NCI-H2227 treated with DMSO at 0.1 percent for 48 hours (cell line): ENCODE results near the gene SRP72.
"Not testable (repeated sequence)": the region's sequence is repeated elsewhere in the genome, so short reads cannot be mapped to it uniquely, and the experiment has no call there.

ENCODE experiments used
- DNase-seq: peaks from one replicate; lab custom pipeline; 2025; lab: John Stamatoyannopoulos, UW

SRP72 gene

GRCh38 chr4:56465599-56466295 lies 1.7 kb upstream of the SRP72 start:
- DNase-seq = no peak

- DNase-seq = not testable (repeated sequence)
These were observed 1.1 kb upstream of the SRP72 start for GRCh38 chr4:56466296-56466761.

DNA sequence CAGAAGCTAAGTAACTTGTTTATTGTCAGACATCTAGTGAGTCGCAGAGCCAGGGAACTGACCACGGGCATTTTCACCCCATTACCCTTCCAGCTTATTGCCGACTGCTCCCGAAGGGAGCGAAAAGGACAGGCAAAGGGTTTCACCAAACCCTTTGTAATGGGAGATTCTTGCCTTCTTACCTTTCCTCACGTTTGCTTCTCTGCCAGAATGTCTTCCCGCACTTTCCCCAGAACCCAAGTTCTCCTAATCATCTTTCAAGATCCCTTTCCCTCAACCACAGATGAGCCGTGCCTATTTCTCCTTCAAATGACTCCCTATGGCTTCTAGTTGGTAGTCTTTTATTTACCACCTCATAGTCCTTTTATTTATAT lies 520 bp upstream of the SRP72 start:
- DNase-seq = no peak

DNA sequence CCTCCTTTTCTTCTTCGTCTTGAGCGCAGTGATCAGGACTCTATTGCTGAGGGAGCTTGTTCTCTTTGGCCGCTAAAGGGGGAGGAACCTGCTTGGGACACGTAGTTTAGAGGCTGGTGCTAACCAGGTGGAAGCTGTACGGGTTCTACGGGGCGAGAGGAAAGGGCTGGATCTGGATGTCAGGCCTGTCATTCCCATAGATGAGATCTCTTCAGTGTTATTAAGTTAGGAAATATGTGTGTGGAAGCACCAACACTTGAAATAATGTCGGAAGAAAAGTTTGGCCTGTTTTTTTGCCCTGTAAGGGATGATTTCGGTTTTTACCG lies 643 bp downstream of the SRP72 start:
- DNase-seq = no peak

DNA sequence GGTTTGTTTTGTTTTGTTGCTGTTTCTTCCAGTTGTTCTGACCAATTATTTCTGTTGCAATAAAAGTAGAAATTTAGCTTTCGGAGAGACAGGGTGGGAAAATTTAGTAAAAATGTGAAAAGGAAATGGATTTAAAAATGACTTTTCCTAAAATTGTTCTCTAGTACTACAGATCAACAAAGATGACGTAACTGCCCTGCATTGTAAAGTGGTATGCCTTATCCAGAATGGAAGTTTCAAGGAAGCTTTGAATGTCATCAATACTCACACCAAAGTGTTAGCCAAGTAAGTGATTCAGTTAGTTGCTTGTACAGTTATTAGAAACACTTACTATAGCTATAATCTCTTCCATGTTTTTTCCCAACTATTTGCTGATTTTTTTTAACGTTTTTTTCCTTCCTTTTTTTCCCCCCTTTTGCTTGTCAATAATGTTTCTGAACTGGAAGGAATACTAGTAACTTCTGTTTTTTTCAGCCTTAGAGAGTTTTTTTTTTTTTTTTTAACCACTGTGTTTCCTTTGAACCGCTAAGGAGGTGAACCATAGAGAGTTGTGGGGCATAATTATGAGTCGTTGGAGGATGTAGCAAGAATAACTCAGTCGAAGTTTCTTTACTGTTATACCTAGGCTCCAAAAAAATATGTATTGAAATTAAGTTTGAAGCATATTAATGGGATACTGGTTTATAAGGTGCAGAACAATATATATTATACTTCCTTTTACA lies 2.2 kb downstream of the SRP72 start:
- no peak for DNase-seq

GRCh38 chr4:56475917-56476316 lies 8.5 kb downstream of the SRP72 start:
- DNase-seq = no peak

DNA sequence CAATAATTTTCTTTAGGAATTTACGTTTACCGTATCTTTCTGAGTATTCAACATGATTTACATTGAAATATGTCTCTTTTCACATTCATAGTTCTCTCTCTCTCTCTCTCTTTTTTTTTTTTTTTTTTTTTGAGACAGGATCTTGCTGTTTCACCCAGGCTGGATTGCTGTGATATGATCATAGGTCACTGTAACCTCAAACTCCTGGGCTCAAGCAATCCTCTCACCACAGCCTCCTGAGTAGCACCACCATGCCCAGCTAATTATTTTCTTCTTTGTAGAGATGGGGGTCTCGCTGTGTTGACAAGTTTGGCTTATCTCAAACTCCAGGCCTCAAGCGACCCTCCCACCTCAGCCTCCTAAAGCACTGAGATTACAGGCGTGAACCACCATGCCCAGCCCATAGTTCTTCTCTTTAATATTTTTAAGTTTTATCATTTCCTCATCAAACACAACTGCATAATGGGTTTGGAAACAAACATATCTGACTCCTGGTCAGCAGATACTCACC lies 9.8 kb downstream of the SRP72 start:
- DNase-seq = no peak

- no peak for DNase-seq
These were observed 13.3 kb downstream of the SRP72 start for GRCh38 chr4:56480691-56481090.

DNA sequence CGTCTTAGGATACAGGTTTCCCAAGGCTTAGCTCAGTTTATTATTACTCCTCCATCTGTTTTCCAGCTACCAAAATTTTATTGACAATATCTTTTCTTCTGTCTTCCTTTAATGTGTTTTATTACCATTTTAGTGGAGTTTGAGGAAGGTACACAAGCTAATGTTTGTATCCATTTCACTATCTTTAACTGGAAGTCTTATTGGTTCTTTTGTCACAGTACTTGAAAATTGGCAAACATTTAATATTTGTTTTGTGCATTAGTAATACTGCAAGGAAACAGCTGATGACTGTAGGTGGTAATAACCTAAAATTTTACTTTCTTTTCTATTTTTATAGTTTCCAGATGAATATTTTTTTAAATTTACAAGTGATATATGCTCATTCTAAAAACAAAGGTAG lies 28.8 kb downstream of the SRP72 start:
- no peak for DNase-seq

- peak; percentile 8 for DNase-seq
These were observed 38.1 kb downstream of the SRP72 start, which contains the start of gene ARL9 for GRCh38 chr4:56505269-56506130. Gene ARL9, plus strand, starts transcription at chr4:56505791. Its CDS starts 72 bp downstream, at chr4:56505863.

- no peak for DNase-seq
These were observed 43.7 kb downstream of the SRP72 start for GRCh38 chr4:56511098-56511497.

- DNase-seq = no peak
These were observed 44.7 kb downstream of the SRP72 start for GRCh38 chr4:56512166-56512565.

- no peak for DNase-seq
These were observed 46.1 kb downstream of the SRP72 start for GRCh38 chr4:56513517-56513916.

DNA sequence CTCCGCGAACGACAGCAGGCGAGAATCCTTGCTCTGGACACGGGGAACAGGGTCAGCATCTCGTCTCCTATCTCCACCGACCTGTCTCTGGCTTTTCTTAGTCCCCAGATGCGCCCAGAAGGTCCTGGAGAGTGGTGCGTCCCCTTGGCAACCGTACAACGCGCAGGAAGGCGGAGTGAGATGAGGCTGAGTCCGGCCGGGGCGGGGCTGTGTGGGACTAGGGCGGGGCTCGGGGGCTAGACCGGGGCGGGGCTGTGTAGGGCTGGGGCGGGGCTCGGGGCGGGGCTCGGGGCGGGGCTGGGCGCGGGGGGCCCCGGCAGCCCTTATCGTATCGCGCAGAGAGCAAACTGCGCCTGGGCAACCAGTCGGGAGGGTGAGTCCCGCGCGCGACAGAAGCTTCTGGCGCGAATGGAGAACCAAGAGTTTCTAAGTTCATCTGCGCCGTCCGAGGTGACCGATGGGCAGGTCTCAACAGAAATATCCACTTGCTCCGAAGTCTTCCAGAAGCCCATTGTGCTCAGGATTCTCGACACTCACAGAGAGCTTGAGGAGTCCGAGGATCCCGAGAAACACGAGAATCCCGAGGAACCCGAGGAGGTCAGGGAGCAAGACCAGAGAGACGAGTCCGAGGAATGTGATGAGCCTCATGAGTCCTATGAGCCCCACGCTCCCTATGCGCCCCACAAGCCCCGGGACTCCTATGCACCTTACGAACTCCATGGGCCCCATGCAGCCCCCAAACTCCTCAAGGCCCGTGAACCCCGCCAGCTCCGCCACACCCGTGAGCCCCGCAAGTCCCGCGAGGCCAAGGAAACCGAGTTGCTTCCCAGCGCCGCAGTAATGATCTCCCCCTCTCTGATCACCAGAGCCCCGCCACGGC lies 63.1 kb downstream of the SRP72 start:
- peak; percentile 57 for DNase-seq

- DNase-seq = no peak
These were observed 63.8 kb downstream of the SRP72 start for GRCh38 chr4:56531149-56531770.

DNA sequence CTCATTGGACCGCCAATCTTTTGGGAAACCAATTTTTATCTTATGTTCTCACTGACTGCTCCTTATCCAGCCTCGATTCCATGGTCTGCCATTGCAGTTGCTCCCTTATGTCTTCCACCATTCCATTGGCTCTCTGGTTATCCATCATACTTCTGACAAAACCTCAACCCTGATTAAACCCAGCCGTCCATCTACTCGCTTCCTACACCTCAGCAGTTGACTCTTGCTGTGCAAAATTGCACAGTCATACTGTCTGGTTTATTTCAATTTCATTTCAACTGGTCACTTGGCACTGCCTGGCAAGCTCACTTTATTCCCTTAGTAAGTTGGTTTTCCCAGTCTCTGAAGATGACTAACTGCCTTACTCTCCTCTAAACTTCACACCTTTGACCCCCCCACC lies 64.4 kb downstream of the SRP72 start:
- no peak for DNase-seq

- DNase-seq = no peak
These were observed 64.8 kb downstream of the SRP72 start for GRCh38 chr4:56532239-56532638.

- DNase-seq = no peak
These were observed 68.5 kb downstream of the SRP72 start for GRCh38 chr4:56535915-56536314.

GRCh38 chr4:56537147-56537546 lies 69.7 kb downstream of the SRP72 start:
- DNase-seq = no peak

DNA sequence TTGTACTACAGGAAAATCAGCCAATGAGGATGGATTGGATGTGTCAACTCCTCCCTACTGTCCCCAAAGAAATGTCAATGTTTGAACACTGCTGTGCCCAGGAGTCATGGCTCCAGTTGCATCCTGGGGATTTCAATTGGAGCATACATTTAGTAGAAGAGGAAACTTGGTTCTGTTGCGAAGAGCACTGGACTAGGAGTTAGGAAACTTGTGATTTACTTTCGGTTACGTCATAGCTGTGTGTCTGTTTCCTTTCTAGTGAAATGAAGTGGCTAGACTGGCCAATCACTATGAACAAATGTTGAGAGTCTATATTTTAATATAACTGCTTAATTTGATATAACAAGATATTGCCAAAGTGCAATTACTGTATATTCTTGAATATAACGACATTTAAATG lies 73.4 kb downstream of the SRP72 start:
- no peak for DNase-seq

- peak; percentile 76 for DNase-seq
These were observed 77.2 kb downstream of the SRP72 start for GRCh38 chr4:56544573-56545131.
